Osteoblast (primary cell): ENCODE results near the gene MCRIP2. TPM values are rescaled to one million over a fixed set of nuclear protein-coding genes. Genes with fewer than 3 reads are reported as not detected.

Experiments
- DNase-seq: peaks from one replicate; pipeline ENCODE4 v3.0.0; 2011; ENCODE audit warnings: low spot score, mixed read lengths; ENCODE audit not compliant: insufficient read length; ENCODE audit errors: missing footprints
- H2AFZ ChIP-seq: 2 replicates; pipeline ENCODE4 v1.6.0; 2011; ENCODE audit warnings: mild to moderate bottlenecking, low read length
- H3K27ac ChIP-seq: 2 replicates; pipeline ENCODE4 v1.5.1; 2011; ENCODE audit warnings: mild to moderate bottlenecking, low read depth, low read length, moderate library complexity
- H3K27me3 ChIP-seq: 2 replicates; pipeline ENCODE4 v1.6.0; 2012; ENCODE audit warnings: mild to moderate bottlenecking, control low read depth, inconsistent platforms, low read length, moderate library complexity; ENCODE audit not compliant: insufficient read depth
- H3K36me3 ChIP-seq: 2 replicates; pipeline ENCODE4 v1.5.1; 2011; ENCODE audit warnings: mild to moderate bottlenecking, low read length, control low read depth, moderate library complexity; ENCODE audit not compliant: insufficient read depth
- H3K4me1 ChIP-seq: 2 replicates; pipeline ENCODE4 v1.5.1; 2011; ENCODE audit warnings: mild to moderate bottlenecking, low read length, control low read depth, moderate library complexity; ENCODE audit not compliant: insufficient read depth
- H3K4me2 ChIP-seq: 2 replicates; pipeline ENCODE4 v1.6.0; 2011; ENCODE audit warnings: mild to moderate bottlenecking, low read length; ENCODE audit not compliant: insufficient read depth
- H3K4me3 ChIP-seq: fragments of 200-600 bp; sonication (generic); 3 replicates; pipeline ENCODE4 v1.5.1; 2012; ENCODE audit warnings: mild to moderate bottlenecking, low read length, inconsistent platforms; ENCODE audit not compliant: insufficient read depth
- H3K79me2 ChIP-seq: 2 replicates; pipeline ENCODE4 v1.6.0; 2012; ENCODE audit warnings: mild to moderate bottlenecking, low read length, control low read depth, inconsistent platforms; ENCODE audit not compliant: insufficient read depth
- H3K9me3 ChIP-seq: 2 replicates; pipeline ENCODE4 v1.5.1; 2011; ENCODE audit warnings: low read depth, low read length, control low read depth
- H4K20me1 ChIP-seq: 2 replicates; pipeline ENCODE4 v1.6.0; 2012; ENCODE audit warnings: mild to moderate bottlenecking, low read length, control low read depth; ENCODE audit not compliant: insufficient read depth
- total RNA-seq: library from RNA; depleted of rRNA; stranded (reverse); fragments of >200 nt; gene quantifications from 2 replicates; pipeline ENCODE4 v1.2.3, GENCODE V29; 2012
- TF ChIP-seq, protein P1 (sequence below): IDR thresholded peaks from 2 replicates; pipeline ENCODE4 v1.5.1; 2011; ENCODE audit warnings: mild to moderate bottlenecking, low read depth, low read length, moderate library complexity; ENCODE audit errors: extremely low read depth

Gene MCRIP2
- total RNA-seq, 1 donor: 20.3 TPM

DNA sequence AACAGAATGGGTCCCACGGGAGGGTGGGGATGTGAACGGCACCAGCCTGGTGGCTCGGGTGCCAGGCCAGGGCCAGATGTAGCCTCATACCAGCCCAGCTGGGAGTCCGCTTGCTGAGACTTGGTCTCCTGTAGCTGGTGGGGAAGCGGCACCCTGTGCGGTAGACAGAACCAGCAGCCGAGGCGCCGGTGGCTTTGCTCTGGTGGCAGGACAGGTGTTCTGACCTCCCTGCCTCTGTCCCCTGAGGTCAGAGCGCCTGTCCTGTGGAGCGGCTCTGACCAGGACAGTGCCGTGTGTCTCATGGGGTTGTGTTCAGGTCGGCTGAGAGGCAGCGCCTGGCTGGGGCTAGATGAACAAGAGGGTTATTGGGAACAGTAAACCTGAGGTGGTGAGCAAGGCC is 31.6 kb upstream of the MCRIP2 start:
- no peaks in the 10 kb centered on the region for H3K27me3 ChIP-seq
- DNase-seq: peak; percentile 45
- peaks cover 29% of the 10 kb centered on the region for H4K20me1 ChIP-seq

DNA sequence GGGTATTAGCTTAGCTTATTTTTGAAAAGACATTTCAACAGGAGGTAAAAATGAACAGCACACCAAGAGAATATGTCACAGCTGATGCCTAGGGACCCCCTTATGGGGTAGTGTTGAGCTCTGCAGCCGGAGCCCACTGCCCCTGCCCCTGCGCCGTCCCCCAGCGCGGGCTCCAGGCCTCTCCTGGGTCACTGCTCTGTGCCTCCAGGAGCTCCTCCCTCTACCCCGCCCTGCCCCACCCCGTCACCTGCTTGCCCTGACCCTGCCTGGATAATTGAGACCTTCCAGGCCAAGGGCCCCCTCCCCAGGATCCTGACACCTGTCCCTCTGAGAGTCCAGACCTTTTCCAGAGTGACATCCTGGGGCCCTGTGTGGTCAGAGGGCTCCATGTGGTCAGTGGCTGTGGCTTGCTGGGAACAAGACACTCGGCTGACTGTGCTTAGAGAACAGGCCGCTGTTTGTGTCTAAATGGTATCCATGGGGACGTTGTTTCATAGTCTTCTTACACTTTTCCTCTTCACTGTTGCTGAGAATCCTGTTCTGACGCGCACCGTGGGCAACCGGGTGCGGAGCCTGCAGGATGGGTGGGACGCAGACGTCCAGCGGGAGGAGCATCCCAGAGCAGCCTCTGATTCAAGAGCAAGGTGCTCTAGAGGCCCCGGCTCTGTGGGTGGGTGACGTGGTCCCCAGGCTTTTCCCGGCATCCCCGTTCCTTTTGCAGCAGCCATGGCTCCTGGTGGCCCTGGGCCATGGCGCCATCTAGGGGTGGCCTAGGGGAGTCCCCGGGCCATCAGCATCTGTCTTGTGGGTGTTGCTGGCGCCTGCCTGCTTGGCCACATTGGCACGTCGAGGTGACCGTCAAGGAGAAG is 30.9 kb upstream of the MCRIP2 start:
- H3K27ac ChIP-seq: no peak overlapping the region
- H4K20me1 ChIP-seq: peaks cover 26% of the 10 kb centered on the region
- H3K79me2 ChIP-seq: peaks cover 37% of the 10 kb centered on the region
- TF ChIP-seq, protein P1, sequence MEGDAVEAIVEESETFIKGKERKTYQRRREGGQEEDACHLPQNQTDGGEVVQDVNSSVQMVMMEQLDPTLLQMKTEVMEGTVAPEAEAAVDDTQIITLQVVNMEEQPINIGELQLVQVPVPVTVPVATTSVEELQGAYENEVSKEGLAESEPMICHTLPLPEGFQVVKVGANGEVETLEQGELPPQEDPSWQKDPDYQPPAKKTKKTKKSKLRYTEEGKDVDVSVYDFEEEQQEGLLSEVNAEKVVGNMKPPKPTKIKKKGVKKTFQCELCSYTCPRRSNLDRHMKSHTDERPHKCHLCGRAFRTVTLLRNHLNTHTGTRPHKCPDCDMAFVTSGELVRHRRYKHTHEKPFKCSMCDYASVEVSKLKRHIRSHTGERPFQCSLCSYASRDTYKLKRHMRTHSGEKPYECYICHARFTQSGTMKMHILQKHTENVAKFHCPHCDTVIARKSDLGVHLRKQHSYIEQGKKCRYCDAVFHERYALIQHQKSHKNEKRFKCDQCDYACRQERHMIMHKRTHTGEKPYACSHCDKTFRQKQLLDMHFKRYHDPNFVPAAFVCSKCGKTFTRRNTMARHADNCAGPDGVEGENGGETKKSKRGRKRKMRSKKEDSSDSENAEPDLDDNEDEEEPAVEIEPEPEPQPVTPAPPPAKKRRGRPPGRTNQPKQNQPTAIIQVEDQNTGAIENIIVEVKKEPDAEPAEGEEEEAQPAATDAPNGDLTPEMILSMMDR: peak; percentile 53
- H2AFZ ChIP-seq: peak overlapping the region; percentile 50
- H3K4me1 ChIP-seq: no peaks in the 10 kb centered on the region
- peak; percentile 97 for DNase-seq
- no peaks in the 10 kb centered on the region for H3K36me3 ChIP-seq
- H3K4me2 ChIP-seq: peak overlapping the region; percentile 29
- peak overlapping the region; percentile 15 for H3K4me3 ChIP-seq
- H3K27me3 ChIP-seq: no peaks in the 10 kb centered on the region
- no peaks in the 10 kb centered on the region for H3K9me3 ChIP-seq

More for the DNA sequence above, 31.6 kb upstream of the MCRIP2 start:
- TF ChIP-seq, protein P1: no peak
- peaks cover 39% of the 10 kb centered on the region for H3K79me2 ChIP-seq
- H3K27ac ChIP-seq: no peak overlapping the region
- H3K4me3 ChIP-seq: no peak overlapping the region
- H2AFZ ChIP-seq: no peak overlapping the region
- H3K36me3 ChIP-seq: no peaks in the 10 kb centered on the region
- no peak overlapping the region for H3K4me2 ChIP-seq
- no peaks in the 10 kb centered on the region for H3K4me1 ChIP-seq
- no peaks in the 10 kb centered on the region for H3K9me3 ChIP-seq

DNA sequence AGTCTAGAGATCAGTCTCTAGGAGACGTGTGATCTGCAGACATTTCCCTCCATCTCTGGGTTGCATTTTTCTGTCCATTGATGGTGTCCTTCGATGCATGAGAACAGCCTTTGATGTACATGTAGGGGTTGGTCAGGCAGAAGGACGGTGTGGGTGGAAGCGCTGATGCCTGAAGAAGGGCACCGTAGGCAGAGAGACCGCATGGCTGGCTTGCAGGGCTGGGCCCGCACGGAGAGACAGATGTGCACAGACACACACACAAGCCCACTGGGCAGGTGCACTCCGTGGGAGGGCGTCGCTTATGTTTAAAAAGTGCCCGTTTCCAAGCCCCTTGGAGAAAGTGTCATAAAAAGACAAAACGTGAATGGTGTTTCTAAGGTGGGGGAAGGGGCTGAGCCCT is 26.5 kb upstream of the MCRIP2 start:
- Histone ChIP-seq H3K27ac (no peak overlapping the region), H3K27me3 (no peaks in the 10 kb centered on the region), H3K79me2 (peaks cover 18% of the 10 kb centered on the region), H3K9me3 (no peaks in the 10 kb centered on the region), H3K4me1 (no peaks in the 10 kb centered on the region), H3K4me2 (no peak overlapping the region), H3K4me3 (no peak overlapping the region), H2AFZ (no peak overlapping the region), H4K20me1 (peaks cover 12% of the 10 kb centered on the region), H3K36me3 (no peaks in the 10 kb centered on the region)
- TF ChIP-seq, protein P1: no peak
- DNase-seq: peak; percentile 34
